GM21528 (cell line): ENCODE data around the gene ZDHHC24.

Source experiments
- ATAC-seq: cut with Tn5 transposase; IDR thresholded peaks from one replicate; pipeline ENCODE4 v1.9.1; 2021; ENCODE audit warnings: mild to moderate bottlenecking, moderate library complexity; ENCODE audit not compliant: unreplicated experiment, low FRiP score

The ZDHHC24 gene

GRCh38 chr11:66567787-66568123 lies 21.9 kb upstream of the ZDHHC24 start:
- no peak for ATAC-seq

GRCh38 chr11:66566221-66566620 lies 20.4 kb upstream of the ZDHHC24 start:
- no peak for ATAC-seq

- ATAC-seq, result no peak
Measured at GRCh38 chr11:66564984-66565383, 19.1 kb upstream of the ZDHHC24 start.

GRCh38 chr11:66564538-66564937 lies 18.7 kb upstream of the ZDHHC24 start:
- no peak for ATAC-seq

GRCh38 chr11:66563832-66564231 lies 18.0 kb upstream of the ZDHHC24 start:
- ATAC-seq, result no peak

GRCh38 chr11:66562907-66563583 lies 17.2 kb upstream of the ZDHHC24 start:
- ATAC-seq, result no peak

GRCh38 chr11:66562275-66562674 lies 16.4 kb upstream of the ZDHHC24 start:
- ATAC-seq, result no peak

- ATAC-seq, result no peak
Measured at GRCh38 chr11:66561975-66562248, 16.1 kb upstream of the ZDHHC24 start.

GRCh38 chr11:66561178-66561974 lies 15.5 kb upstream of the ZDHHC24 start:
- no peak for ATAC-seq

- ATAC-seq, result no peak
Measured at GRCh38 chr11:66559866-66560676, 14.2 kb upstream of the ZDHHC24 start.

GRCh38 chr11:66559142-66559865 lies 13.5 kb upstream of the ZDHHC24 start:
- ATAC-seq, result no peak

- ATAC-seq, result no peak
Measured at GRCh38 chr11:66557733-66558326, 12.0 kb upstream of the ZDHHC24 start.

- no peak for ATAC-seq
Measured at GRCh38 chr11:66556086-66556485, 10.2 kb upstream of the ZDHHC24 start.

GRCh38 chr11:66555416-66555815 lies 9.6 kb upstream of the ZDHHC24 start:
- ATAC-seq, result no peak

- ATAC-seq, result no peak
Measured at GRCh38 chr11:66554602-66555001, 8.8 kb upstream of the ZDHHC24 start.

- no peak for ATAC-seq
Measured at GRCh38 chr11:66550887-66551286, 5.0 kb upstream of the ZDHHC24 start.

- no peak for ATAC-seq
Measured at GRCh38 chr11:66549696-66550095, 3.8 kb upstream of the ZDHHC24 start.

- no peak for ATAC-seq
Measured at GRCh38 chr11:66548774-66549630, 3.2 kb upstream of the ZDHHC24 start.

GRCh38 chr11:66548041-66548440 lies 2.2 kb upstream of the ZDHHC24 start:
- ATAC-seq, result no peak

- ATAC-seq, result no peak
Measured at GRCh38 chr11:66547662-66548009, 1.8 kb upstream of the ZDHHC24 start.
